HG03064 (cell line): ENCODE results near the gene MAP2.
A peak's percentile ranks its signal among the peaks of the same experiment; 100 is the strongest.

Source experiments
- ATAC-seq: cut with Tn5 transposase; IDR thresholded peaks from one replicate; pipeline ENCODE4 v1.9.1; 2021; ENCODE audit warnings: low read depth; ENCODE audit not compliant: unreplicated experiment

MAP2 gene

GRCh38 chr2:209423562-209424198 is at the start of gene MAP2:
Gene MAP2, plus strand, starts transcription at chr2:209424047. Its CDS starts 229,124 bp downstream, at chr2:209653171.
- ATAC-seq: peak; percentile 95

- ATAC-seq: no peak
Observed at GRCh38 chr2:209376686-209377085, 47.2 kb upstream of the MAP2 start.

- peak; percentile 100 for ATAC-seq
Observed at GRCh38 chr2:209380293-209380692, 43.6 kb upstream of the MAP2 start.

GRCh38 chr2:209381091-209381490 is 42.8 kb upstream of the MAP2 start:
- ATAC-seq: no peak

GRCh38 chr2:209382775-209383174 is 41.1 kb upstream of the MAP2 start:
- ATAC-seq: no peak

GRCh38 chr2:209383212-209383611 is 40.6 kb upstream of the MAP2 start:
- no peak for ATAC-seq

GRCh38 chr2:209387389-209387788 is 36.5 kb upstream of the MAP2 start:
- ATAC-seq: no peak

- no peak for ATAC-seq
Observed at GRCh38 chr2:209388446-209389037, 35.3 kb upstream of the MAP2 start.

GRCh38 chr2:209389171-209389618 is 34.7 kb upstream of the MAP2 start:
- no peak for ATAC-seq

- ATAC-seq: no peak
Observed at GRCh38 chr2:209390839-209391238, 33.0 kb upstream of the MAP2 start.

GRCh38 chr2:209391776-209392401 is 32.0 kb upstream of the MAP2 start:
- no peak for ATAC-seq

GRCh38 chr2:209395229-209395628 is 28.6 kb upstream of the MAP2 start:
- ATAC-seq: no peak

GRCh38 chr2:209395652-209396051 is 28.2 kb upstream of the MAP2 start:
- no peak for ATAC-seq

GRCh38 chr2:209398463-209398862 is 25.4 kb upstream of the MAP2 start:
- no peak for ATAC-seq

GRCh38 chr2:209401788-209402187 is 22.1 kb upstream of the MAP2 start:
- no peak for ATAC-seq

GRCh38 chr2:209411296-209411695 is 12.6 kb upstream of the MAP2 start:
- no peak for ATAC-seq

GRCh38 chr2:209411718-209412117 is 12.1 kb upstream of the MAP2 start:
- no peak for ATAC-seq

GRCh38 chr2:209413311-209414014 is 10.4 kb upstream of the MAP2 start:
- no peak for ATAC-seq

- no peak for ATAC-seq
Observed at GRCh38 chr2:209416913-209417312, 6.9 kb upstream of the MAP2 start.

GRCh38 chr2:209422191-209422754 is 1.6 kb upstream of the MAP2 start:
- ATAC-seq: no peak

- ATAC-seq: peak; percentile 28
Observed at GRCh38 chr2:209424199-209424701, 403 bp downstream of the MAP2 start.
